IMR-90 (cell line): ENCODE results near the gene IL10. TPM values are rescaled to one million over a fixed set of nuclear protein-coding genes. Genes with fewer than 3 reads are reported as not detected.

Experiments
- ATAC-seq: fragments of 200-7000 bp; cut with Tn5 transposase; 2 replicates; pipeline ENCODE4 v1.9.1; 2020; ENCODE audit warnings: low read depth, mild to moderate bottlenecking, moderate library complexity
- BruUV-seq: library from RNA; stranded (reverse); fragments of 400-500 nt; replicated peaks from 2 replicates; lab custom pipeline; 2021; lab: Mats Ljungman, UMichigan
- CTCF ChIA-PET: fragments of 300-600 bp; formaldehyde crosslinking; extraction: SDS; loops from one replicate; lab custom pipeline; 2021; ENCODE audit warnings: antibody characterized with exemption; lab: Yijun Ruan, JAX
- POLR2A ChIA-PET: fragments of 300-600 bp; sonication (Branson Sonifier 250); formaldehyde crosslinking; loops from one replicate; lab custom pipeline; 2022; ENCODE audit warnings: antibody characterized with exemption; ENCODE audit not compliant: unreplicated experiment; lab: Charles Lee
- DNase-seq: peaks from one replicate; pipeline ENCODE4 v3.0.0; 2013
- H2AFZ ChIP-seq: replicated peaks from 2 replicates; pipeline ENCODE3; 2013; ENCODE audit warnings: low read length, mild to moderate bottlenecking; ENCODE audit not compliant: poor library complexity
- H2AK5ac ChIP-seq: 2 replicates; pipeline ENCODE4 v1.6.1; 2013; ENCODE audit warnings: low read depth, low read length, inconsistent platforms
- H2AK9ac ChIP-seq: replicated peaks from 2 replicates; pipeline ENCODE3; 2013; ENCODE audit warnings: mild to moderate bottlenecking, low read depth, low read length, moderate library complexity; ENCODE audit not compliant: poor library complexity
- H2BK120ac ChIP-seq: 2 replicates; pipeline ENCODE4 v1.6.1; 2013; ENCODE audit warnings: low read depth, low read length, inconsistent platforms
- H2BK15ac ChIP-seq: 3 replicates; pipeline ENCODE4 v1.6.1; 2013; ENCODE audit warnings: low read depth, low read length, inconsistent platforms
- H2BK20ac ChIP-seq: 2 replicates; pipeline ENCODE4 v1.6.1; 2013; ENCODE audit warnings: low read depth, mild to moderate bottlenecking, inconsistent platforms, low read length, moderate library complexity
- H2BK5ac ChIP-seq: 2 replicates; pipeline ENCODE4 v1.6.1; 2013; ENCODE audit warnings: mild to moderate bottlenecking, low read depth, low read length, inconsistent platforms; ENCODE audit not compliant: poor library complexity, severe bottlenecking
- H3K14ac ChIP-seq: replicated peaks from 2 replicates; pipeline ENCODE4 v1.6.1; 2013; ENCODE audit warnings: low read depth, low read length, inconsistent platforms
- H3K18ac ChIP-seq: 2 replicates; pipeline ENCODE4 v1.6.1; 2013; ENCODE audit warnings: low read depth, low read length, control low read depth
- H3K23ac ChIP-seq: 2 replicates; pipeline ENCODE4 v1.6.1; 2013; ENCODE audit warnings: low read depth, low read length, inconsistent platforms
- H3K27ac ChIP-seq: 2 replicates; pipeline ENCODE4 v1.5.1; 2013; ENCODE audit warnings: mild to moderate bottlenecking, control low read depth, low read length; ENCODE audit not compliant: insufficient read depth
- H3K27me3 ChIP-seq: 2 replicates; pipeline ENCODE4 v1.6.1; 2013; ENCODE audit warnings: low read length; ENCODE audit not compliant: control insufficient read depth, insufficient read depth
- H3K36me3 ChIP-seq: 2 replicates; pipeline ENCODE4 v1.6.1; 2013; ENCODE audit warnings: low read length, mixed read lengths; ENCODE audit not compliant: control insufficient read depth, insufficient read depth
- H3K4ac ChIP-seq: 2 replicates; pipeline ENCODE4 v1.6.1; 2013; ENCODE audit warnings: low read depth, low read length, inconsistent platforms
- H3K4me1 ChIP-seq: 2 replicates; pipeline ENCODE4 v1.6.1; 2013; ENCODE audit warnings: low read length, mixed read lengths; ENCODE audit not compliant: control insufficient read depth, insufficient read depth
- H3K4me2 ChIP-seq: 2 replicates; pipeline ENCODE4 v1.6.1; 2013; ENCODE audit warnings: low read depth, mild to moderate bottlenecking, control low read depth, low read length, moderate library complexity
- H3K4me3 ChIP-seq: 2 replicates; pipeline ENCODE4 v1.5.1; 2013; ENCODE audit warnings: low read depth, mild to moderate bottlenecking, control low read depth, low read length, moderate library complexity; ENCODE audit not compliant: insufficient read depth
- H3K56ac ChIP-seq: 2 replicates; pipeline ENCODE4 v1.6.1; 2013; ENCODE audit warnings: low read length, inconsistent platforms; ENCODE audit not compliant: insufficient read depth; ENCODE audit errors: extremely low read depth
- H3K79me1 ChIP-seq, 2 experiments: 2 replicates each; pipeline ENCODE4 v1.6.1; 2013; ENCODE audit warnings: low read length in 2 of 2, inconsistent platforms in 1 of 2, low read depth in 1 of 2
- H3K9ac ChIP-seq: 2 replicates; pipeline ENCODE4 v1.6.1; 2013; ENCODE audit warnings: low read depth, low read length, control low read depth
- H3K9me1 ChIP-seq: 2 replicates; pipeline ENCODE4 v1.6.1; 2013; ENCODE audit warnings: low read length, inconsistent platforms; ENCODE audit not compliant: insufficient read depth
- H3K9me3 ChIP-seq: 2 replicates; pipeline ENCODE4 v1.6.1; 2013; ENCODE audit warnings: low read length; ENCODE audit not compliant: control insufficient read depth, insufficient read depth
- H4K20me1 ChIP-seq: 2 replicates; pipeline ENCODE4 v1.6.1; 2013; ENCODE audit warnings: low read length, inconsistent platforms; ENCODE audit not compliant: insufficient read depth
- H4K5ac ChIP-seq: 2 replicates; pipeline ENCODE4 v1.6.1; 2013; ENCODE audit warnings: mild to moderate bottlenecking, low read depth, low read length, control low read depth
- H4K8ac ChIP-seq, 2 experiments: 2 replicates each; pipeline ENCODE4 v1.6.1; 2013; ENCODE audit warnings: low read depth in 2 of 2, low read length in 2 of 2, control low read depth in 1 of 2, inconsistent platforms in 1 of 2
- H4K91ac ChIP-seq: 2 replicates; pipeline ENCODE4 v1.6.1; 2013; ENCODE audit warnings: low read depth, low read length, inconsistent platforms; ENCODE audit not compliant: insufficient read depth
- BHLHE40 ChIP-seq: fragments of 150-350 bp; IDR thresholded peaks from 2 replicates; pipeline ENCODE4 v1.6.1; 2016; ENCODE audit warnings: mild to moderate bottlenecking, low read depth, low read length
- CHD1 ChIP-seq: IDR thresholded peaks from 2 replicates; pipeline ENCODE4 v1.6.1; 2012; ENCODE audit warnings: low read depth, low read length, improper control_type of control experiment
- ELK1 ChIP-seq: fragments of 150-350 bp; IDR thresholded peaks from 2 replicates; pipeline ENCODE4 v1.6.1; 2016; ENCODE audit warnings: low read depth, mild to moderate bottlenecking, low read length, moderate library complexity, borderline replicate concordance
- NFE2L2 ChIP-seq: fragments of 150-350 bp; IDR thresholded peaks from 2 replicates; pipeline ENCODE4 v1.6.1; 2016; ENCODE audit warnings: low read depth, mild to moderate bottlenecking, low read length
- POLR2A ChIP-seq: IDR thresholded peaks from 2 replicates; pipeline ENCODE4 v1.6.1; 2012; ENCODE audit warnings: mild to moderate bottlenecking, low read depth, low read length
- RCOR1 ChIP-seq: IDR thresholded peaks from 2 replicates; pipeline ENCODE4 v1.6.1; 2012; ENCODE audit warnings: mild to moderate bottlenecking, low read length, improper control_type of control experiment; ENCODE audit not compliant: insufficient replicate concordance
- RFX5 ChIP-seq: IDR thresholded peaks from 2 replicates; pipeline ENCODE4 v1.8.0; 2012; ENCODE audit warnings: low read depth, mild to moderate bottlenecking, low read length, moderate library complexity
- SMC3 ChIP-seq: fragments of 150-350 bp; IDR thresholded peaks from 2 replicates; pipeline ENCODE4 v1.6.1; 2016; ENCODE audit warnings: low read depth, mild to moderate bottlenecking, antibody characterized with exemption, low read length, moderate library complexity
- WGBS, 2 experiments: methylation state at CpG; one replicate each; pipeline versions ENCODE4 v1.1.5 to v1.1.7; 2013; ENCODE audit warnings: missing lambda C conversion rate in 2 of 2; ENCODE audit not compliant: insufficient read length in 1 of 2; ENCODE audit errors: extremely low coverage in 2 of 2; 5-methylcytosine and 5-hydroxymethylcytosine counted together
- dilution Hi-C: fragments of 300-500 bp; cut with HindIII; formaldehyde crosslinking; loops from one replicate; pipeline ENCODE4 v1.14.3; 2018; ENCODE audit warnings: low sequenced_read_pairs; ENCODE audit not compliant: unreplicated experiment
- in situ Hi-C: fragments of 300-500 bp; cut with MboI; formaldehyde crosslinking; loops from 3 replicates; pipeline ENCODE4 v1.14.3; 2019; ENCODE audit warnings: low sequenced_read_pairs, inconsistent platforms, mixed read lengths
- intact Hi-C: fragments of 100-400 bp; cut with micrococcal nuclease; formaldehyde crosslinking; loops from 2 replicates; pipeline ENCODE4 v1.10.0; 2022
- polyA plus RNA-seq, 3 experiments: library from polyadenylated mRNA; depleted of rRNA; stranded (reverse); fragments of >200 nt; gene quantifications; 2 replicates each; pipeline ENCODE4 v1.2.3, GENCODE V29; 2012; ENCODE audit warnings: low replicate concordance in 1 of 3
- total RNA-seq: library from RNA; depleted of rRNA; stranded (reverse); fragments of >200 nt; gene quantifications from 2 replicates; pipeline ENCODE4 v1.2.3, GENCODE V29; 2012

IL10 gene
- total and polyA plus RNA-seq, 2 of the 4 experiments (the other 2 are of a cell fraction) = not detected

- ChIA-PET CTCF (no interaction called here), POLR2A (no interaction called here)
- no TSS peak for BruUV-seq
- peaks cover 3% of the 10 kb centered on the region; the same call in 1 of the 2 replicates for H3K4me1 ChIP-seq
- H3K9ac ChIP-seq = no peak overlapping the region
- dilution Hi-C loops = no loop called here
- no peak overlapping the region for H3K56ac ChIP-seq
- no peak overlapping the region for H4K91ac ChIP-seq
- no peak overlapping the region for H3K23ac ChIP-seq
- TF ChIP-seq RCOR1 = no peak
- no peak for TF ChIP-seq ELK1
- no peak for TF ChIP-seq NFE2L2
- TF ChIP-seq RFX5 = no peak
- TF ChIP-seq BHLHE40 = no peak
- TF ChIP-seq SMC3 = no peak
- no peak for TF ChIP-seq POLR2A
- TF ChIP-seq CHD1 = no peak
- H4K5ac ChIP-seq = no peak overlapping the region
- no peak overlapping the region for H2BK120ac ChIP-seq
- H2AFZ ChIP-seq = no peak overlapping the region
- no peak overlapping the region for H2BK15ac ChIP-seq
- H3K9me1 ChIP-seq = peaks cover 22% of the 10 kb centered on the region
- no peak overlapping the region for H3K4me2 ChIP-seq
- in situ Hi-C loops = no loop called here
- no peak for ATAC-seq
- no peak overlapping the region for H3K14ac ChIP-seq
- H2BK5ac ChIP-seq = no peak overlapping the region
- H2BK20ac ChIP-seq = no peak overlapping the region
- H2AK5ac ChIP-seq = no peak overlapping the region
- DNase-seq = no peak
- H4K20me1 ChIP-seq = peaks cover 62% of the 10 kb centered on the region
- H3K27ac ChIP-seq = no peak overlapping the region
- no peak overlapping the region for H3K4ac ChIP-seq
- intact Hi-C loops = loop anchor here (5.0 kb wide), 1 partner anchor 97 kb away; no protein-coding TSS in a partner anchor
- no peak overlapping the region for H2AK9ac ChIP-seq
- H3K18ac ChIP-seq = no peak overlapping the region
- H3K79me1 ChIP-seq = peaks cover 36 to 79% of the 10 kb centered on the region in 2 experiments
- no peaks in the 10 kb centered on the region for H3K27me3 ChIP-seq
- H3K4me3 ChIP-seq = no peak overlapping the region
- no peaks in the 10 kb centered on the region for H3K9me3 ChIP-seq
- no peak overlapping the region for H4K8ac ChIP-seq
- peaks cover 52% of the 10 kb centered on the region for H3K36me3 ChIP-seq
- no CpG with 5 or more reads among the region's 3 CpGs for WGBS, 2 experiments
Measured at GRCh38 chr1:206729507-206729906, 42.8 kb downstream of the IL10 start.
